ENCODE data around the gene POU2F1.

The POU2F1 gene

GRCh38 chr1:167442854-167443565 is 222.3 kb downstream of the POU2F1 start:
- H2AFZ ChIP-seq (ENCODE audit: low read depth, low read length, severe bottlenecking) = no peak overlapping the region
- H3K36me3 ChIP-seq (ENCODE audit: low read length) = no peaks in the 10 kb centered on the region
- no peaks in the 10 kb centered on the region for H4K20me1 ChIP-seq (ENCODE audit: low read depth, low read length)
- no peak for TF ChIP-seq EZH2phosphoT487 (conservative IDR thresholded peaks at IDR 0.05; ENCODE audit: low read length)
- no peak for TF ChIP-seq CTCF (IDR thresholded peaks at IDR 0.05; ENCODE audit: insufficient read depth, low read length, poor library complexity, severe bottlenecking)
- no peak overlapping the region for H3K4me2 ChIP-seq (ENCODE audit: low read depth, low read length, poor library complexity, severe bottlenecking)
- no peaks in the 10 kb centered on the region for H3K27me3 ChIP-seq (ENCODE audit: low read length)
- H3K9ac ChIP-seq (ENCODE audit: low read length) = no peak overlapping the region
- no peaks in the 10 kb centered on the region for H3K9me3 ChIP-seq (ENCODE audit: insufficient read depth, low read length)
- H3K79me2 ChIP-seq (ENCODE audit: insufficient read depth, low read length) = no peaks in the 10 kb centered on the region
- no peaks in the 10 kb centered on the region for H3F3A ChIP-seq (ENCODE audit: insufficient read depth)
- H3K27ac ChIP-seq (ENCODE audit: low read depth, low read length) = no peak overlapping the region
- H3K9me2 ChIP-seq (replicated peaks; ENCODE audit: insufficient read depth, low read length) = no peaks in the 10 kb centered on the region
- no peak overlapping the region for H3K4me3 ChIP-seq (ENCODE audit: insufficient read depth, low read length, poor library complexity, severe bottlenecking)

- Histone ChIP-seq H3K4me3 (ENCODE audit: insufficient read depth, low read length, poor library complexity, severe bottlenecking) (no peak overlapping the region), H3K9me2 (replicated peaks; ENCODE audit: insufficient read depth, low read length) (no peaks in the 10 kb centered on the region), H2AFZ (ENCODE audit: low read depth, low read length, severe bottlenecking) (no peak overlapping the region), H3K27ac (ENCODE audit: low read depth, low read length) (no peak overlapping the region), H3K27me3 (ENCODE audit: low read length) (no peaks in the 10 kb centered on the region), H3F3A (ENCODE audit: insufficient read depth) (no peaks in the 10 kb centered on the region), H4K20me1 (ENCODE audit: low read depth, low read length) (no peaks in the 10 kb centered on the region), H3K79me2 (ENCODE audit: insufficient read depth, low read length) (no peaks in the 10 kb centered on the region), H3K9ac (ENCODE audit: low read length) (no peak overlapping the region), H3K4me2 (ENCODE audit: low read depth, low read length, poor library complexity, severe bottlenecking) (no peak overlapping the region), H3K9me3 (ENCODE audit: insufficient read depth, low read length) (no peaks in the 10 kb centered on the region), H3K36me3 (ENCODE audit: low read length) (no peaks in the 10 kb centered on the region)
- TF ChIP-seq CTCF (IDR thresholded peaks at IDR 0.05; ENCODE audit: insufficient read depth, low read length, poor library complexity, severe bottlenecking) = no peak
- TF ChIP-seq EZH2phosphoT487 (conservative IDR thresholded peaks at IDR 0.05; ENCODE audit: low read length) = no peak
Measured at GRCh38 chr1:167443757-167444156, 223.1 kb downstream of the POU2F1 start.

GRCh38 chr1:167446966-167447365 is 226.3 kb downstream of the POU2F1 start:
- Histone ChIP-seq H3K79me2 (ENCODE audit: insufficient read depth, low read length) (no peaks in the 10 kb centered on the region), H3F3A (ENCODE audit: insufficient read depth) (no peaks in the 10 kb centered on the region), H3K4me3 (ENCODE audit: insufficient read depth, low read length, poor library complexity, severe bottlenecking) (no peak overlapping the region), H3K4me2 (ENCODE audit: low read depth, low read length, poor library complexity, severe bottlenecking) (no peak overlapping the region), H3K27ac (ENCODE audit: low read depth, low read length) (no peak overlapping the region), H3K9me2 (replicated peaks; ENCODE audit: insufficient read depth, low read length) (no peaks in the 10 kb centered on the region), H3K9me3 (ENCODE audit: insufficient read depth, low read length) (no peaks in the 10 kb centered on the region), H3K36me3 (ENCODE audit: low read length) (no peaks in the 10 kb centered on the region), H2AFZ (ENCODE audit: low read depth, low read length, severe bottlenecking) (no peak overlapping the region), H3K27me3 (ENCODE audit: low read length) (no peaks in the 10 kb centered on the region), H4K20me1 (ENCODE audit: low read depth, low read length) (no peaks in the 10 kb centered on the region), H3K9ac (ENCODE audit: low read length) (no peak overlapping the region)
- TF ChIP-seq CTCF (IDR thresholded peaks at IDR 0.05; ENCODE audit: insufficient read depth, low read length, poor library complexity, severe bottlenecking) = no peak
- TF ChIP-seq EZH2phosphoT487 (conservative IDR thresholded peaks at IDR 0.05; ENCODE audit: low read length) = no peak

Data from SU-DHL-6 (cell line).